Fibroblast of lung (primary cell): ENCODE measurements around the gene A2M.
"Not testable (repeated sequence)": the region's sequence is repeated elsewhere in the genome, so short reads cannot be mapped to it uniquely, and the experiment has no call there.

ENCODE experiments used
- EZH2 ChIP-seq: IDR thresholded peaks from 2 replicates; pipeline ENCODE4 v1.5.1; 2012; ENCODE audit warnings: low read length, control low read depth, mild to moderate bottlenecking; ENCODE audit errors: missing control alignments
- TF ChIP-seq, protein P1 (sequence below), 2 donors: IDR thresholded peaks in 1 of 2; conservative IDR thresholded peaks in 1 of 2; 1 replicate in 1 of 2; 2 replicates in 1 of 2; pipeline ENCODE4 v1.5.1; 2011 to 2012; ENCODE audit warnings: low read length in 2 of 2, control low read depth in 1 of 2, inconsistent platforms in 1 of 2, low read depth in 1 of 2, mild to moderate bottlenecking in 1 of 2

DNA sequence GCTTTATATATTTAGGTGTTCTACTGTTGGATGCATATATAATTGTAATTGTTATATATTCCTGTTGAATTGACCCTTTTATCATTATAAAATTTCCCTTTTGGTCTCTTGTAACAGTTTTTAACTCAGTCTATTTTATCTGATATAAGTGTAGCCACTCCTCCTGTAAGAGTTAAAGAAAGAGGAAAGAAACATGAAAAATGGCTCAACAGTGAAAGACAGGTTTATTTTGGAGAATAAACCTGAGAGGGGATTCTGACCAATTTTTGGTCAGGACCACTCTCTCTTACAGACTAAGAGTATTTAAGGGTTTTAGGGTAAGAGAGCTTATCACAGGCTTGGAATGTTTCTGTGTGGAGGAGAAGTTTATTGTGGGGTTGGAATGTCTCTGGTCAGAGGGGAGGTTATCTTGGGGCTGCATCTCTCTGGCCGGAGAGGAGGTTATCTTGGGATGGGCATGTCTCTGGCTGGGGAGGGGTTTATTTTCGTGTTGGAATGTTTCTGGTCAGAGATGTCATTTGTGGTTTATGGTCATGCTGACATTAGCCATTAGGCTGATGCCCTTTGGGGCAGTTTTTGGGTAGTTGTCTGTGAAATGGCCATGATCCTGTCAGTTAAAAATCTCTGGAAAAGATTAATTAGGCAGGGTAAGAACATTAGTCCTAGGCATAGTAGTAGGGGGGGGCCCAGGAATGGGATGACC lies 24.0 kb upstream of the A2M start:
- TF ChIP-seq, protein P1, sequence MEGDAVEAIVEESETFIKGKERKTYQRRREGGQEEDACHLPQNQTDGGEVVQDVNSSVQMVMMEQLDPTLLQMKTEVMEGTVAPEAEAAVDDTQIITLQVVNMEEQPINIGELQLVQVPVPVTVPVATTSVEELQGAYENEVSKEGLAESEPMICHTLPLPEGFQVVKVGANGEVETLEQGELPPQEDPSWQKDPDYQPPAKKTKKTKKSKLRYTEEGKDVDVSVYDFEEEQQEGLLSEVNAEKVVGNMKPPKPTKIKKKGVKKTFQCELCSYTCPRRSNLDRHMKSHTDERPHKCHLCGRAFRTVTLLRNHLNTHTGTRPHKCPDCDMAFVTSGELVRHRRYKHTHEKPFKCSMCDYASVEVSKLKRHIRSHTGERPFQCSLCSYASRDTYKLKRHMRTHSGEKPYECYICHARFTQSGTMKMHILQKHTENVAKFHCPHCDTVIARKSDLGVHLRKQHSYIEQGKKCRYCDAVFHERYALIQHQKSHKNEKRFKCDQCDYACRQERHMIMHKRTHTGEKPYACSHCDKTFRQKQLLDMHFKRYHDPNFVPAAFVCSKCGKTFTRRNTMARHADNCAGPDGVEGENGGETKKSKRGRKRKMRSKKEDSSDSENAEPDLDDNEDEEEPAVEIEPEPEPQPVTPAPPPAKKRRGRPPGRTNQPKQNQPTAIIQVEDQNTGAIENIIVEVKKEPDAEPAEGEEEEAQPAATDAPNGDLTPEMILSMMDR (conservative IDR thresholded peaks at IDR 0.05 in 1 of 2, IDR thresholded peaks at IDR 0.05 in 1 of 2; ENCODE audit: low read depth in 1 of 2, low read length in 2 of 2): not testable (repeated sequence)
- not testable (repeated sequence) for TF ChIP-seq EZH2
